HG02678 (cell line): ENCODE data around the gene ABCD3.
A peak's percentile ranks its signal among the peaks of the same experiment; 100 is the strongest.

Source experiments
- ATAC-seq: cut with Tn5 transposase; IDR thresholded peaks from one replicate; pipeline ENCODE4 v1.9.1; 2021; ENCODE audit warnings: mild to moderate bottlenecking, moderate library complexity; ENCODE audit not compliant: unreplicated experiment

The ABCD3 gene

GRCh38 chr1:94526152-94526980 is 108.2 kb downstream of the ABCD3 start:
- ATAC-seq: no peak

- ATAC-seq: no peak
Observed at GRCh38 chr1:94527447-94528031, 109.3 kb downstream of the ABCD3 start.

GRCh38 chr1:94528299-94528698 is 110.1 kb downstream of the ABCD3 start:
- ATAC-seq: no peak

GRCh38 chr1:94528826-94529225 is 110.6 kb downstream of the ABCD3 start:
- ATAC-seq: no peak

DNA sequence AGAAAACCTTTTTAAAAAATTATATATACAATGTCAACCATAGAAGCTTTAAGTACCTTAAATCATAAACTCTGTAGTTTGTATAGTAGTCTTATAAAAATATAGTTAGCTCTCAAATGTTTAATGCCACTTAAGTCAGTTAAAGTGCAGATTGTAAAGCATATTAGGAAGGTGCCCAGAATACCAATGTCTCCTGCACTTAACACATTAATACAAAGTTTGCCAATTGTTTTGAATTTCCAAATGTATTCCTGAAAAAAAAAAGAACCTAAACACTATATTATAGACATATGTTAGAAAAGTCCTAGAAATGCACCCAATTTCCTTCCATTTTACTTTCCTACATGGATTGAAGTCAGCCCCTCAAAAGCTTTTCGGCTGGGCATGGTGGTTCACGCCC is 111.2 kb downstream of the ABCD3 start:
- no peak for ATAC-seq

DNA sequence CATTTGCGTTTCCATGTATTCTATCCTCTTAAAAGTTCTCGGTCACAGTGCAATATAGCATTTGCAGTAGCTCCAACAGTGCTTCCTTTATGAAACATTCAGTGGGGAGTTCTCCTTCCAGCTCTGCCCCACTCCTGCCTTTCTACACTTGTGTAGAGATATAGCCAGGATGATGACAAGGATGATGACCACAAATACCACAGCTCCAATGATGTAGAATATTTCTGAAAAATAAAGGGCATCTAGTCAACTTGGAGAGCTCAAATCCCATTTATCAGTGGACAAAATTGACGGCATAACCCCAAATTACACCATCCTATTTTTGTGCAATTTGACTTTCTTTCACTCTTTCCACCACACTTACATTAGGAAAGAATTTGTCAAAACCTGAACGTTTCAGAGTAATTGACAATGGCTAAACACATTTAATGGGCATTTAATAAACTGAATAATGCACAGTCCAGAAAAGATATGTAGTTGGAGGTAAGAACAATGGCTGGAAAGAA is 112.2 kb downstream of the ABCD3 start:
- ATAC-seq: no peak

GRCh38 chr1:94531664-94532063 is 113.5 kb downstream of the ABCD3 start:
- ATAC-seq: no peak

DNA sequence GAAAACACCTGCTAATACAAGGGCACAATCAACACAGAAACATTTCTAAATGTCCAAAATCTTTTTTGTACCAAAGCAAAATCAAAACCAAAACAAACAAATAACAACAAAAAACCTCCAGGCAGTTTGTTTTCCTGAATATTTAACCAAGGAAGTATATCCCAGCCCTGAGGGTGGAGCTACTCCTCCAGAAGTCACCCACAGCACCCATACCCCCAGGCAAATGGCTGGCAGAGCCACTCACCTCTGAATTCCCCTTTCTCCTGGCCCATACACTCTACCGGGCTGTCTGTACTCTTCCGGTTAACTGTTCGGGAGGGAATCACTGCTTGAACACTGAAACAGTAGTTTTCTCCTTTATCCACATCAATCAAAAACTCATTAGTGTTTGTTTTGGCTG is 113.9 kb downstream of the ABCD3 start:
- ATAC-seq: no peak

DNA sequence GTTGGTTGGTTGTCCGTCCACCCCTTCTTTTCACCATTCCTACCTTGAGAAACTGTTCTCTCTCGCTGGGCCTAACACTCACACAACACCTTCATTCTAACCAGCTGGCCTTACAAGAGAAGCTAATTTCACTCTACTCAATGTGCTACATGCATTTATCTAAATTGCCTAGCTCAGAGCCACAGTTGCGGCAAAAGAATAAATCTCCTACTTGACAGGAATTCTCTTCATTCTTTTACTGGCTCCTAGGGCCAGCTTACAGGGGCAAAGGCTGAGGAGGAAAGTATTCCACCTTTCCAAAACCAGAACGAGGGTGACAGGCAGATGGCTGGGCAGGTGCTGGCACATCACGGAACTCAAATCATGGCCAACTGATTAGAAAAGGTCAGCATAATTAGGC is 116.9 kb downstream of the ABCD3 start:
- ATAC-seq: no peak

DNA sequence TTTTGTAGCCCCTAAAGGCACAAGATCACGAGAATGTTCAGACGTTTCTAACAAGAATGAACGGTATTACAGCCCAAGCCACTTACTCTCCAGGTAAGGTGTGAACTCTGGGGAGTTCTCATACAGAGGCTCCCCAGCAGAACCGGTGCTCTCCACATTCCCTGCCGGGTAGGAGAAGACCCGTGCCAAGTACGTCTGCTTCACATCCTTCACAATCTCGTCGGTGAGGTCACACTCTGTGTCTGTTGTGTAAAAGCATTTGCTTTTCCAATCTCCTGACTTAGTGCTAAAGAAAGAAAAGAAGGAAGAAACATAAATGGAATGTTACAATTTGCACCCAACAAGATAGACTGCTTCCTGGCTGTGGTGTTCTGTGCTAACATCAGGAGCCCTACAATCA is 117.7 kb downstream of the ABCD3 start:
- no peak for ATAC-seq

DNA sequence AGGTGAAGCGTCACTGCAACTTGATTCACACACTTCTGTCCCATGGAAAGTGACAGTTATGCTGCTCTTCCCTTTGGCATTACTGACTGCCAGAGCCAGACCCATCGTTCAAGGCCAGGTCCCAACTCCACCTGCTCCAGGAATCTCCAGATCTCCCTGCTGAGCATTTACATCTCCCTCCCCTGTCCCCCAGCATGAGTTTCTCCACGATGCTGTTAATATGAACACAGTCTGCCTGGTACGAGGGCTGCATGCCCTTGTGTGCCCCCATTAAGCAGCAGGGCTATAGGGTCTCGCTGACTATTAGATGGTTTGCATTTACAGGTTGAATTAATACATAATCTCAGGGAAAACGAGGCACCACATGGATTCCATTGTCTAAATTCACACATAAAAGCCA is 119.1 kb downstream of the ABCD3 start:
- no peak for ATAC-seq

GRCh38 chr1:94538243-94538827 is 120.1 kb downstream of the ABCD3 start:
- no peak for ATAC-seq

DNA sequence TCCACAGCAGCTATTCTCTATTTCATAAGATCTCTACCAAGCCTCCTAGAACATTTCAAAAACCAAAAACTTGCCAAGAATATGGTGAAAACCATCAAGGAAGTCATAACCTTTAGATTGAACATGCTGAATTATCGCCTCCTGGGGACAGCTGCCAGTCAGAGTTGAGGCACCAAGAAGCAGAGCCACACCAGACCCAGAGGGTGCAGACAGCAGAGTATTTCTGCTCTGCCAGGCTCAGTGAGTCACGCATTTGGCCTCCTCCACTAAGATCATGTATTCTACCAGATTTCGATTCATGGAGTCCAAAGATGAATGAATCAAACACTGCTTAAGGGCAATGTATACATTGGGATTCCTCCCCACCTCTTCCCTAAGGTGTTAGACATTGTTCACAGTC is 121.3 kb downstream of the ABCD3 start:
- no peak for ATAC-seq

DNA sequence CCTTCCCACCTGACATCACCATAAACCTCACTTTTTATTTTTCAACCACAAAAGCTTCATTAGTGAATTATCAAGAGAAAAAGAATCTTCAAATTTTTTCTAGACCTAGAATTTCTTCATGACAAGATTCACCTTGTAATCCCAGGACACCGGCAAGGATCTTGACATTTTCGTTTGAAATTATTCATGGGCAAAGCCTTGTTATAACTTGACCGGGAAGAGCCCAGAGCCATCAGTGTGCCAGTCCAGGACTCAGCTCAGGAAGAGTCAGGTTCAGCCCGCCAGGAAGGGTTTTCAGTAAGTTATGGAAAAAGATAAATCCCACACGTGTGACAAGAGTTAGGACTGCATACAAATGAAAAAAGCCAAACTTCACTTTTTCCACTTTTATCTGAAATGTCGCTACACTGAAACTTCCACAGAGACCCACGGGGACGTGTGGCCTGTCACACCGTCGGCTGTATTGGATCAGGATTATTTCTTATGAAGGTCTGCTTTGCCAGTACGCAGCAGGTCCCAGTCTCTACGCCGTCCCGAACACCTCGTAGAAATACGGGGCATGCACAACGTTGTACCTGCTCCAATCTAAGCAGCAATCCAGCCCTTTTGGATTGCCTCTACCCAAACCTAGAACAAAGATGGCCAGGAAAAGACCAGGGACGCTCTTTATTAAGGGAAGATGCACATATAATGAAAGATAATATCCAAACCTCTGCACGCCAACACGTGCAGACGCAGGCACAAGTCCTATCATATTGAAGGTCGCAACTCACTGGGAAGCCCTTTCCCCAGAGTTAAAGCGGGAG is 122.5 kb downstream of the ABCD3 start:
- ATAC-seq: no peak

GRCh38 chr1:94541246-94542087 is 123.3 kb downstream of the ABCD3 start, which contains the start of gene F3:
TSS of gene F3 (minus strand) at chr1:94541759. CDS start at chr1:94541636, 123 bp downstream.
- ATAC-seq: peak; percentile 83

- ATAC-seq: peak; percentile 25
Observed at GRCh38 chr1:94542088-94542870, 124.1 kb downstream of the ABCD3 start.

DNA sequence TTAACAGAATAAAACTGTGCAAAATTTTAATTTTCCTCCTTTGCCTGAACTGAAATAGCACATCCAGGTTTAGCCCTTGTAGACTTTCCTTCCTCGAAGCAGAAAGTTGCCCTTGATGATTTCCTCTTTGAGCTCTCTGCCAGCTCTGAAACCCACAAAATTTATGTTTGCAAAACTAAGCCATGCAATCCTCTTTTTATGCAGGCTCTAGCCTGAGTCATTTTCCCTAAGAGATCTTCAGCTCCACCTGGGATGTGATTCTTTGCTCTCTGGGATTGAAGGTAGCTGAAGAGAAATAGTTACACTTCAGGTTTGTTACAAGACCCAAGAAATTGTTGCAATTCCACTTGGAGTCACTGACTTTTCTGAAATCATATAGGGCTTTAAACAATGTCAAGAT is 124.8 kb downstream of the ABCD3 start:
- no peak for ATAC-seq

GRCh38 chr1:94543893-94544635 is 125.9 kb downstream of the ABCD3 start:
- ATAC-seq: no peak
